ENCODE data around the gene DNM3. TPM values are rescaled to one million over a fixed set of nuclear protein-coding genes. Genes with fewer than 3 reads are reported as not detected.
"Not testable (repeated sequence)": the region's sequence is repeated elsewhere in the genome, so short reads cannot be mapped to it uniquely, and the experiment has no call there.

DNM3 gene
- total RNA-seq, 1 donor from 2014 or later = 2.1 TPM

GRCh38 chr1:171798311-171798710 lies 43.0 kb upstream of the DNM3 start:
- TF ChIP-seq CTCF (IDR thresholded peaks at IDR 0.05) = no peak
- H3K4me1 Mint-ChIP-seq = peaks cover 6% of the 10 kb centered on the region
- no peak for ATAC-seq (ENCODE audit: low read depth)
- no peak for DNase-seq
- peaks cover 53% of the 10 kb centered on the region for H3K36me3 Mint-ChIP-seq (ENCODE audit: low read depth)
- H3K9me3 Mint-ChIP-seq = peaks cover 3% of the 10 kb centered on the region
- ChIA-PET CTCF (interaction anchor here (8.4 kb wide), 1 partner anchor 188 kb away, joined by 160 read pairs; no protein-coding TSS in a partner anchor), POLR2A (interaction anchor here (0.5 to 1.2 kb wide), 2 partner anchors 16 to 239 kb away, joined by 3 to 7 read pairs; partner anchors contain the start of gene METTL13)
- no peaks in the 10 kb centered on the region for H3K27me3 Mint-ChIP-seq
- no peak overlapping the region for H3K4me3 Mint-ChIP-seq
- no peak overlapping the region for H3K27ac Mint-ChIP-seq
- intact Hi-C loops (cut with micrococcal nuclease) = no loop called here

DNA sequence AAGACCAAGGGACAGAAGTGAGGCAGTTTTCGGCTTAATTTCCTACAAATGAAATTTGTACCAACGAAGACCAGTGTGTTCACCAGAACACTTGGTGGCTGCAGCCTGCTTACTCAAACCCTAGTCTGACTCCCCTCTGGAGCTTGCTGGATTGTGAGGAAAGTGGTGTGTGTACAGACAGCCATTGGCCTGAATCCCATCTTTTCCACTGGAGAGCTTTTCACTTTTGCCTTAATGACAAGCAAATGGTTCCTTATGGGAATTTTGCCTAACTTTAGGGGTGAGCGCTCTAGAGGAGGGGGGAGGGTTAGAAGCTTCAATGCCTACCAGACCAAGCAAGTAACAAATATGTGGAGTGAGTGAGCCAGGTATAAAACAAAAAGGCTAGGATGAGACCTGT lies 42.5 kb upstream of the DNM3 start:
- ChIA-PET POLR2A (interaction anchor here (0.5 to 1.2 kb wide), 2 partner anchors 17 to 240 kb away, joined by 3 to 7 read pairs; partner anchors contain the start of gene METTL13), CTCF (interaction anchor here (8.4 kb wide), 1 partner anchor 188 kb away, joined by 160 read pairs; no protein-coding TSS in a partner anchor)
- no peak for ATAC-seq (ENCODE audit: low read depth)
- intact Hi-C loops (cut with micrococcal nuclease) = no loop called here
- Mint-ChIP-seq H3K36me3 (ENCODE audit: low read depth) (peaks cover 49% of the 10 kb centered on the region), H3K9me3 (peaks cover 3% of the 10 kb centered on the region), H3K27me3 (no peaks in the 10 kb centered on the region), H3K4me3 (no peak overlapping the region), H3K4me1 (peaks cover 6% of the 10 kb centered on the region), H3K27ac (no peak overlapping the region)
- no peak for DNase-seq
- TF ChIP-seq CTCF (IDR thresholded peaks at IDR 0.05) = no peak

DNA sequence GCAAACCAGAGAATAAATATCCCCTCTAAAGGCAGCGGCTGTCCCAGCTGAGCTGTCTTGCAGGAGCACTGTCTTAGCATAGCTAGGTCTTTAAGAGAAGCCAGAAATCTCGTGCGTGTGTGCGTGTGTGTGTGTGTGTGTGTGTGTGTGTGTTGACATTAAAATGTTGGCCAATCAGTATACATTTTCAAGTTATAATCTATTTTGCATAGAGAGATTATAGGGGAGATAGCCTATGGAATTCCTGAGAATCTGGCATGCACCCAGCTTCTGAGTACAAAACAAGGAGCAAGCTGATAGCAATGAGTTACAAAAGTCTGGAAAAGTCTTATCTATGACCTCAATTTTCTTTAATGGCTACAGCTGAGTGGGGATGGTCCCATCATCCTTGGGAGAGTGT lies 42.1 kb upstream of the DNM3 start:
- H3K4me1 Mint-ChIP-seq = peaks cover 2% of the 10 kb centered on the region
- intact Hi-C loops (cut with micrococcal nuclease) = no loop called here
- POLR2A ChIA-PET = interaction anchor here (1.2 kb wide), 1 partner anchor 17 kb away, joined by 7 read pairs; the partner anchor contains the start of gene METTL13
- CTCF ChIA-PET = interaction anchor here (8.4 kb wide), 1 partner anchor 188 kb away, joined by 160 read pairs; no protein-coding TSS in a partner anchor
- DNase-seq (no peak), ATAC-seq (ENCODE audit: low read depth) (no peak)
- H3K36me3 Mint-ChIP-seq (ENCODE audit: low read depth) = peaks cover 45% of the 10 kb centered on the region
- H3K4me3 Mint-ChIP-seq = no peak overlapping the region
- TF ChIP-seq CTCF (IDR thresholded peaks at IDR 0.05) = no peak
- H3K27me3 Mint-ChIP-seq = no peaks in the 10 kb centered on the region
- no peak overlapping the region for H3K27ac Mint-ChIP-seq
- H3K9me3 Mint-ChIP-seq = peaks cover 3% of the 10 kb centered on the region

GRCh38 chr1:171799698-171800097 lies 41.6 kb upstream of the DNM3 start:
- POLR2A ChIA-PET; H3K9me3 Mint-ChIP-seq; H3K27me3 Mint-ChIP-seq; intact Hi-C loops (cut with micrococcal nuclease); H3K27ac Mint-ChIP-seq; ATAC-seq (ENCODE audit: low read depth); DNase-seq; H3K4me1 Mint-ChIP-seq; H3K4me3 Mint-ChIP-seq: not testable (repeated sequence)
- H3K36me3 Mint-ChIP-seq (ENCODE audit: low read depth) = peaks cover 40% of the 10 kb centered on the region
- CTCF ChIA-PET = interaction anchor here (1.3 to 8.4 kb wide), 3 partner anchors 11 to 187 kb away, joined by 6 to 160 read pairs (median 25); no protein-coding TSS in a partner anchor

GRCh38 chr1:171800342-171800741 lies 41.0 kb upstream of the DNM3 start:
- DNase-seq = no peak
- intact Hi-C loops (cut with micrococcal nuclease) = no loop called here
- POLR2A ChIA-PET = no interaction called here
- H3K36me3 Mint-ChIP-seq (ENCODE audit: low read depth) = peaks cover 35% of the 10 kb centered on the region
- ATAC-seq (ENCODE audit: low read depth) = no peak
- TF ChIP-seq CTCF (IDR thresholded peaks at IDR 0.05) = no peak
- H3K27ac Mint-ChIP-seq = no peak overlapping the region
- no peaks in the 10 kb centered on the region for H3K9me3 Mint-ChIP-seq
- peaks cover 5% of the 10 kb centered on the region for H3K4me1 Mint-ChIP-seq
- no peaks in the 10 kb centered on the region for H3K27me3 Mint-ChIP-seq
- no peak overlapping the region for H3K4me3 Mint-ChIP-seq
- CTCF ChIA-PET = interaction anchor here (1.0 to 8.4 kb wide), 10 partner anchors 10 to 629 kb away, joined by 3 to 160 read pairs (median 6); no protein-coding TSS in a partner anchor
